ENCODE measurements around the gene LIMS2.

DNA sequence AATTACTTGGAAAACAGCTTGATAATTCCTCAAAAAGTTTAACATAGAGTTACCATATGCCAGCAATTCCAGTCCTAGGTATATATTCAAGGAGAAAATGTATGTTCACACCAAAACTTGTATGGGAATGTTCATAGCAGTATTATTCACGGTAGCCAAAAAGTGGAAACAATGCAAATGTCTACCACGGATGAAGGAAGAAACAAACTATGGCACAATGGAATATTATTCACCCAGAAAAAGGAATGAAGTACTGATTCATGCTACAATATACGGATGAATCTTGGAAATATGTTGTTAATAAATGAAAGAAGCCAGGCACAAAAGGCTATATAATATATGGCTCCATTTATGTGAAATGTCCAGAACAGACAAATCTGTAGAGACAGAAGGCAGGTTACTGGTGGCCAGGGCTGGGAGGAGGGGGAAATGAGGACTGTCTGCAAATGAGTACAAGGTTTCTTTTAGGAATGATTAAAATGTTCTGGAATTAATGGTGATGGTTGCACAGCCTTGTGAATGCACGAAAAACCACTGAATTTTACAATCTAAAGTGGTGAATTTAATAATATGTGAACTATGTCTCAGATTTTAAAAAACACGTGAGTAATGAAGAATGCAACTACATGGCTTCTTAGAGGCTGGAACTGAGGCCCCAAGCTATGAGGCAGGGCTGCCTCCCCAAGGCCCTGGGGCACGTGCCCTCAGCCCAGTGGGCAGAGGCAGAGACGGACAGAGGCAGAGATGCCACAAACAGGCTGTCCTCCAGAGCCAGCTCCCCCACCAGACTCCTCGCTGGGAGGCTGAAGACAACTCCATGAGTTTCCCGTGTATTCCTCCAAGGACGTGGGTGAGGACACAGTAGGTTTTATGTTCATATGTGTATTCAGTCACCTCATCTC, 5.0 kb downstream of the LIMS2 start:
- TF ChIP-seq, protein P1, sequence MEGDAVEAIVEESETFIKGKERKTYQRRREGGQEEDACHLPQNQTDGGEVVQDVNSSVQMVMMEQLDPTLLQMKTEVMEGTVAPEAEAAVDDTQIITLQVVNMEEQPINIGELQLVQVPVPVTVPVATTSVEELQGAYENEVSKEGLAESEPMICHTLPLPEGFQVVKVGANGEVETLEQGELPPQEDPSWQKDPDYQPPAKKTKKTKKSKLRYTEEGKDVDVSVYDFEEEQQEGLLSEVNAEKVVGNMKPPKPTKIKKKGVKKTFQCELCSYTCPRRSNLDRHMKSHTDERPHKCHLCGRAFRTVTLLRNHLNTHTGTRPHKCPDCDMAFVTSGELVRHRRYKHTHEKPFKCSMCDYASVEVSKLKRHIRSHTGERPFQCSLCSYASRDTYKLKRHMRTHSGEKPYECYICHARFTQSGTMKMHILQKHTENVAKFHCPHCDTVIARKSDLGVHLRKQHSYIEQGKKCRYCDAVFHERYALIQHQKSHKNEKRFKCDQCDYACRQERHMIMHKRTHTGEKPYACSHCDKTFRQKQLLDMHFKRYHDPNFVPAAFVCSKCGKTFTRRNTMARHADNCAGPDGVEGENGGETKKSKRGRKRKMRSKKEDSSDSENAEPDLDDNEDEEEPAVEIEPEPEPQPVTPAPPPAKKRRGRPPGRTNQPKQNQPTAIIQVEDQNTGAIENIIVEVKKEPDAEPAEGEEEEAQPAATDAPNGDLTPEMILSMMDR (IDR thresholded peaks at IDR 0.05): no peak
- TF ChIP-seq POLR2A (IDR thresholded peaks at IDR 0.05) (no peak), EP300 (IDR thresholded peaks at IDR 0.05; ENCODE audit: low read depth) (no peak)

Measured in transverse colon (tissue), 3 donors.